Right hindlimb (tissue), 1 donor: ENCODE results near the gene CALHM5.
"Not testable (repeated sequence)": the region's sequence is repeated elsewhere in the genome, so short reads cannot be mapped to it uniquely, and the experiment has no call there.

ENCODE experiments used
- DNase-seq: peaks from one replicate; pipeline ENCODE4 v3.0.0-alpha.2; 2018

The CALHM5 gene, protein sequence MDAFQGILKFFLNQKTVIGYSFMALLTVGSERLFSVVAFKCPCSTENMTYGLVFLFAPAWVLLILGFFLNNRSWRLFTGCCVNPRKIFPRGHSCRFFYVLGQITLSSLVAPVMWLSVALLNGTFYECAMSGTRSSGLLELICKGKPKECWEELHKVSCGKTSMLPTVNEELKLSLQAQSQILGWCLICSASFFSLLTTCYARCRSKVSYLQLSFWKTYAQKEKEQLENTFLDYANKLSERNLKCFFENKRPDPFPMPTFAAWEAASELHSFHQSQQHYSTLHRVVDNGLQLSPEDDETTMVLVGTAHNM

DNA sequence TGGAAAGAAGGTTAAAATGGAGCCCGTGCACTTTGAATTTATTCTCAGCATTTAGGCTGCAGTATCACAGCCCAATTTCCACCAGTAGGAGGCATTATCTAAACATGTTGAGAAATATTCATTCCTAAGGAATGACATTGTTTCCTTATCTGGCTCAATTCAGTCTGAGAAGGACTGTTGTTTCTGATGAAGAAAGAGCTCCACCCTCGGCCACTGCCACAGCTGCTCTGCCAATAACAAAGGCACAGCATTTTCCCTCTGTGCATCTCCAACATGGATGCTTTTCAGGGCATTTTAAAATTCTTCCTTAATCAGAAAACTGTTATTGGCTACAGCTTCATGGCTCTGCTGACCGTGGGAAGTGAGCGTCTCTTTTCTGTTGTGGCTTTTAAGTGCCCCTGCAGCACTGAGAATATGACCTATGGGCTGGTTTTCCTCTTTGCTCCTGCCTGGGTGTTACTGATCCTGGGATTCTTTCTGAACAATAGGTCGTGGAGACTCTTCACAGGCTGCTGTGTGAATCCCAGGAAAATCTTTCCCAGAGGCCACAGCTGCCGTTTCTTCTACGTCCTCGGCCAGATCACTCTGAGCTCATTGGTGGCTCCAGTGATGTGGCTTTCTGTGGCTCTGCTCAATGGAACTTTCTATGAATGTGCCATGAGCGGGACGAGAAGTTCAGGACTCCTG, at the start of gene CALHM5:
Gene CALHM5 (plus strand): TSS at position 216 of the 687 bp plus-strand sequence. CDS start 58 bp downstream, at position 274.
- DNase-seq: peak; percentile 35

DNA sequence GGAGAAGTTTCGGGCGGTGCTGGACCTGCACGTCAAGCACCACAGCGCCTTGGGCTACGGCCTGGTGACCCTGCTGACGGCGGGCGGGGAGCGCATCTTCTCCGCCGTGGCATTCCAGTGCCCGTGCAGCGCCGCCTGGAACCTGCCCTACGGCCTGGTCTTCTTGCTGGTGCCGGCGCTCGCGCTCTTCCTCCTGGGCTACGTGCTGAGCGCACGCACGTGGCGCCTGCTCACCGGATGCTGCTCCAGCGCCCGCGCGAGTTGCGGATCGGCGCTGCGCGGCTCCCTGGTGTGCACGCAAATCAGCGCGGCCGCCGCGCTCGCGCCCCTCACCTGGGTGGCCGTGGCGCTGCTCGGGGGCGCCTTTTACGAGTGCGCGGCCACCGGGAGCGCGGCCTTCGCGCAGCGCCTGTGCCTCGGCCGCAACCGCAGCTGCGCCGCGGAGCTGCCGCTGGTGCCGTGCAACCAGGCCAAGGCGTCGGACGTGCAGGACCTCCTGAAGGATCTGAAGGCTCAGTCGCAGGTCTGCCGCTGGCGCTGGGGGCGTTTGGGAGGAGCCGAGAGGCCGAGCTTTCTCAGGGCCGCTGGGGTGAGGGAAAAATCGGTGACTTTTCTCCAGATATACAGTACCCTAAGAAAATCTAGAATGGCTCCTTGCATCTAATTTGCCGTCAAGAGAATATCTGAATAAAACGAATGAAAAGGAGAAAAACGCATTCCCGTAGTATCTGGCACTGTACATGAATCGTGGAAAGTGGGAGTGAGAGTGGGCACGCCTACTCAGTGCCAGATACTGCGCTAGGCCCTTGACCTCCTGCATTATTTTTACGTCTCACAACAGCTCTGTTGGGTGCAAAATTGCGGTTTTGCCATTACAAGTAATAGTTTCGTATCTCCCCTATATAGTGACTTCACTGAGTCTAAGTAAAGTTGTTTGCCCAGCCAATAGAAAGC, 49.2 kb upstream of the CALHM5 start:
- peak; percentile 82 for DNase-seq

DNA sequence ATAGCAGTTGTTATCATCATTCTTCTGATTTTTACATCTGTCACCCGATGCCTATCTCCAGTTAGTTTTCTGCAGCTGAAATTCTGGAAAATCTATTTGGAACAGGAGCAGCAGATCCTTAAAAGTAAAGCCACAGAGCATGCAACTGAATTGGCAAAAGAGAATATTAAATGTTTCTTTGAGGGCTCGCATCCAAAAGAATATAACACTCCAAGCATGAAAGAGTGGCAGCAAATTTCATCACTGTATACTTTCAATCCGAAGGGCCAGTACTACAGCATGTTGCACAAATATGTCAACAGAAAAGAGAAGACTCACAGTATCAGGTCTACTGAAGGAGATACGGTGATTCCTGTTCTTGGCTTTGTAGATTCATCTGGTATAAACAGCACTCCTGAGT, 48.1 kb upstream of the CALHM5 start:
- no peak for DNase-seq

DNA sequence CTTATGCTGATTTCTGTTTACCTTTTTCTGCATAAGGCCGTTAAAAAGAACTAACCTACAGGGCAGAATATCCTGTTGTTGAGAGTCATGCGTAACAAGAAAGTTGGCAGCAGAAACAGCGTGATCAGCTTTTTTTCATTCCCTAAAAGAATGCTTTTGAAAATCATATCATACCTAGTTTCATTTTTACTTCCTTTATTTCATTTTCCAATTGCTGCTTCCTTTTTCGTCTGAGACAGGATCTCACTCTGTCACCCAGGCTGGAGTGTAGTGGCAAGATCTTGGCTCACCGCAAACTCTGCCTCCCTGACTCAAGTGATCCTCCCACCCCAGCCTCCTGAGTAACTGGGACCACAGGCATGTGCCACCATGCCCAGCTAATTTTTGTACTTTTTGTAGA, 46.2 kb upstream of the CALHM5 start:
- DNase-seq: no peak

DNA sequence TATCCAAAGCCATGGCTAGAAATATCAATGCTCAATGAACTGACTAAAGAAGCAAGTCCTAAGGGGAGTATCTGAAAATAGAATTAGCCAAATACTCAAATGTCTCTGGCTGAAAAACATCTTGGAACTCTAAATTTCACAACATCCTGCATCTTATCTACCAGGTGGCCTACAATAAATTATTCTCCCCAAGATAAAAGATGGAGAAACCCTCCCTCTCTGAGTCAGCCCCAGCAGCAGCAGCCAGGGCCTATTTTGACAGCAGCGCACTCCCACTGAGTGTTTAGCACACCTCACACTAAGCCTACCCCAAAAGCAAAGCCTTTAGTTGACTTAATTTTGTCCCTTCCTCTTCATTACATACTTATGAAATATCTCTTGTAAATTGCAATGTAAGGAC, 44.3 kb upstream of the CALHM5 start:
- DNase-seq: no peak

DNA sequence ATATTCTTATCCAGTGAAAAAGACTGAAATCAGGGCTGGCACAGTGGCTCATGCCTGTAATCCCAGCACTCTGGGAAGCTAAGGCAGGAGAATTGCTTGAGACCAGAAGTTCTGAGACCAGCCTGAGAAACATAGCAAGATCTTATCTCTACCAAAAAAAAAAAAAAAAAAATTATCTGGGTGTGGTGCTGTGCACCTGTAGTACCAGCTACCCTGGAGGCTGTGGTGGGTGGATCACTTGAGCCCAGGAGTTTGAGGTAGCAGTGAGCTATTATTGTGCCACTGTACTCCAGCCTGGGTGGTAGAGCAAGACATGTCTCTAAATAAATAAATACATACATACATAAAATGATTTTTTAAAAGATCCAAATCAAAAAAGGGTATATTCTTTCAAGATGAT, 43.9 kb upstream of the CALHM5 start:
- DNase-seq: no peak

DNA sequence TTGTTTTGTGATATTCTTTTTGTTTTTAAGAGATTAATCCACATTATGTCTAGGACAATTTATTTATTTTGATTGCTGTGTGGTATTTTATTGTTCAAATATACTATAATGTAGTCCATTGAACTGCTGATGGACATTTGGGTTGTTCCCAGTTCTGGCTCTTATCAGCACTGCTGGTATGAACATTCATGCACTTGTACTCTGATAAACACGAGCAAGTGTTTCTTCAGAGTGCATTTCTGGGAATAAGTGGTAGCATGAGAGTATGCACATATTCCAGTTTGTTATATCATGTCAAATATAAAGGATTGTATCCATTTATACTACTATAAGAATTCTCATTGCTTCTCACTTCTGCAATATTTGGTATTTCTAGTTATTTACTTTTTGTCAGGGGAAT, 43.1 kb upstream of the CALHM5 start:
- DNase-seq: no peak

DNA sequence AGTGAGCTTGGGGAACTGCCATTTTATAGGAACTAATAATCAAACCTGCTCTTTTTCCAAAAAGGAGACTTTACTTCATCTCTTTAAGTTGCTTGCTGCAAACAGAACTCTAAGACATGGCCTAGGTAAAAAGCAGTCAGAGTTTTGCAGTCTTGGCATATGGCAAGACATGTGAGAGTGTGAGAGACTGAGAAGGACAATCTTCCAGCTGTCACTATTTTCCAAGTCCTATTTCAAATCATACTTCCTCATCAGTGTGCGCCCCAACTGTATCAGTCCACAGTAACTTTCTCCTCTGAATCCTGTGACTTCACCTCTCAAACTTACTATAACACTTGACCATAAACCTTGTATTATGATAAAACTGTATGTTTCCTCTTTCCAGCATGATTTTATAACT, 39.9 kb upstream of the CALHM5 start:
- no peak for DNase-seq

DNA sequence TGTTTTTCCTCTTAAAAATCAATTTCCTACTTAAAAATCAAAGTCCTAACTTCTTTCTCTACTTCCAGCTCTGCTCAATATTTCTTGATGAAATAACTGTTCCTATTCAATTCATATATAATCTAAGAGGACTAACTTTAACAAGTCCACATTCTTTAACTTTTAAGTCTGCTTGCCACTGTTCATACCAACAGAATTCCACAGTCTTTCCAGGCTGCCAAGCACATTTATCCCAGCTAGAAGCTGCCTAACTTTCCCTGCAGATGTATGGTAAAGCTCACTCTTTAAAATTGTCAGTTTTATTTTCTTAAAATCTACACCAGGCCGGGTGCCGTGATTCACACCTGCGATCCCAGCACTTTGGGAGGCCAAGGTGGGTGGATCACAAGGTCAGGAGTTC, 38.7 kb upstream of the CALHM5 start:
- no peak for DNase-seq

DNA sequence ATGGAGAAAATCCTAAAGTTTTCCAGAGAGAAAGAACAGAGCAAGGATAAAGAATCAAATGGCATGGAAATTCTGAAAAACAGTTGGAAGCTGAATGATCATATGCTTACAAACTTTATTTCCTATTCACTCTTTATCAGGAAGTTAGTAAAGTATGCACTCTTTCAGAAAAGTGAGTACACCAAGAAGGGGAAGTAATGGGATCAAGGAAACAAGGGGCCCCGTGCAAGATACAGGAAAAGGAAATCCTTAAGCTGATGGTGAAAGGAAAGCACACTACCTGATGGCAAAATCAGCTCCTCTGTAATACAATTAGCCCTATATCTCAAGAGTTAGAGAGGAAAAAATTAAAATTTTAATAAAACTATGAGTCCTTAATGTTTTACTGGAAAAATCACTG, 36.3 kb upstream of the CALHM5 start:
- DNase-seq: no peak

DNA sequence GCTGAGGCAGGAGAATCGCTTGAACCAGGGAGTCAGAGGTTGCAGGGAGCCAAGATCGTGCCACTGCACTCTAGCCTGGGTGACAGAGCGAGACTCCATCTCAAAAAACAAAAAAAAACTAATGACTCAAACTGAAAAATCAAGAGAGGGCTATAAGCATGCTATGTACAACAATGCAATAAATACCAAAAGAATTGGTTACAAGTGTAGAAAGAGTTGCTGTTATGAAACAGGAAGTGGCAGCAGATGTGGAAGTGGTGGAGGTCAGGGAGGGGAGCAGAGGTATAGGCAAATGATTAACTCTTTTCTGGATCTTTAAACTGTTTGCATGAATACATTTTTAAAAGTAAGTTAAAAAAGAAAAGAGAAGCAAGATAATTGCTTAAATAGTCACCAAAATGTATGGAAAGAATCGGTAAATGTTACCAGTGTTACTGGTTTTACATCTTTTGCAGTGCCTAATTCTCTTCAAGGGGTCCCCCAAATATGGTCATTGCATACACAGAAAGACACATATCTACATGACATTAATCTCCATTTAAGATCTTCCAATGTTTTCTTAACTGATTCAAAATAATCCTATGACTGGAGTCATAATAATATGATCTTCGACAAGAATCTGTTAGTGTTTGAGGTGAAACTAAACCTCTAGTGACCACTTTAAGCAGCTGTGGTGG, 35.3 kb upstream of the CALHM5 start:
- DNase-seq: no peak

DNA sequence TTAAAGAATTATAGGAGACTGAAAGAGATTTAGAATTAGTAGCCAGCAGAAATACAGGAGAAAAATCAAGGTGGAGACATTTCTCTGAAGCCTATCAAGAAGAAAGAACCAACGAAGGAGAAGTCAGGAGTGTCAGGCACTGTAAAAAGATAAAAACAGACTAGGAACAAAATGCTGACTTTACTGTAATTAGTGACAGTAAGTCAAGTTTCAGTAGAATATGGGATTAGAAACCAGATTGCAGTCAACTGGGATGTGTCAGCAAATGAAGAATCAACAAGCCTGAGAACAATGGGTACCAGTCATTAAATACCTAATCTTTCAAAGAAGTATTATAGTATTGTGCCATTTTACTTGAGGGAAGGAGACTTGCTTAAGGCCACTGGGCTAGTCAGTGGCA, 28.7 kb upstream of the CALHM5 start:
- DNase-seq: no peak

DNA sequence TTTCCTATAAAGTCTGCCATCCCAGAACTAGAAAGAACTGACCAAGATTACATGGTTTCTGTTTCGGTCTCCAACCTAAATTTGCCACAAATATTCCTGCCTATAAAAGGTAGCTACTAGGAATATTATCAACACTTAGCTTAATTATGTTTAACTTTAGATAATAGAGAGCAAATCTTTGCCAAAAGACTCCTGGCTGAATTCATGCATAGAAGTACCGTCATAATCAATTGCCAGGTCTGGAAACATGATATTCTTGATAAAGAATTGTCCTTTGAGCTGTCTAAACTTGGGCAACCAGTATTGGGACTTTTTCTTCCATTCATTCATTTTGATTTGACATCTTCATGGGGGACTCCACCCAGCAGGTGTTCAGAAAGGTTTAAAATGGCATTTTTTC, 27.8 kb upstream of the CALHM5 start:
- no peak for DNase-seq

DNA sequence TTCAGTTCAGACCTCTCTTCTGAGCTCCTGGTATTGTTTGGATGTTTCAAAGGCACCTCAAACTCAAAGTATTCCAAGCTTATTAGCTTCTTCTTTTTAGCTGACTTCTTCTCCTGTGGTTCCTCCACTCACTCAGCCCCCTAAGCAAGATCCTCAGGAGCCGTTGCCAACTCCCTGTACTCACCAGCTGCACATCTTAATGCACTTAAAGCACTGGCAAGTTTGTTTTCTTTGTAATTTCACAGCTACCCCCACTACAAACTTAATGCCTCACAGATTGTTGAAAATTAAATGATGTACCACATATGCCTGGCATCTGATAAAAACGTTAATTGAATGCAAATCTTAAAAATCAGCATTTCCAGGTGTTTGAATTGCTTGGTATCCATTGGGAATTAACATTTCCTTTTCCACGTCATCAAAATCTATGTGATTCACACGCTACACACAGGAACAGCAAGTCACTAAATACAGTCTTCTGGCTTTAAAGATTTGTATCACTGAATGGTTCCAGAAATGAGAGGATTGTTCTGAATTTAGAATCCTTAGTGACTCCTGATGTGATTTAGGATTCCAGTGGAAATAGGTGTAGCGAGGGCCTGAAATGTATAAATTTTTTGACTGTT, 25.8 kb upstream of the CALHM5 start:
- DNase-seq: no peak

DNA sequence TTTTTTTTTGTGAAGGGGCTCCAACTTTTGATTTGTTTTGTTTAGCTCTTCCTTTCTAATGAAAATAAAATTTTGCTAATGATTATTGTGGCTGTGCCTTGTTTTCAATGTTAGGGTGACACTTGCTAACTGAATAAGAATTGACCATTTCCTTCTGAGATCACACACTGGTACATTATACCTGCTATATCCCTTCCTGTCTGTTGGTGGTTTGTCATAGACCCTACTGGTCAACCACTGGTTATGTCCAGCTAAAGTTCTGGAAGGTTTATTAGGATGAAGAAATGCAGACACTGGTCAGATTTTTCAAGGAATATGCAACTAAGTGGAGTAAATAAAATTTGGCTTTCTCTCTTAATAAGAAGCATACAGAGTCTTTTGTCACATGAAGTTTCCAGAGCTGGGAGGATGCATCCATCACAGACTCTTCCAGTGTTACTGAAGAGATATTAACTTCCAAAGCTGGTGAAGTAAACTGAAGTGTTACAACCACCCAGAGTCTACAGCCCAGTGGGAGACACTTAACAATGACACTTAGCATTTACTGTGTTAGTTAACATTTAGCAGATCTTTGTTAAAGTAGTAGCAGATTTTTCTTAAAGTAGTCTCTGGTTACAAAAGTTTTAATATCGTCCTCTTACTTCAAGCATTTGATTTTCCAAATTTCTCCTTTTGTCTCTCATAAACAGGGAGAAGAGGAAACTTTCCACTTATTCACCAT, 19.7 kb upstream of the CALHM5 start:
- no peak for DNase-seq

DNA sequence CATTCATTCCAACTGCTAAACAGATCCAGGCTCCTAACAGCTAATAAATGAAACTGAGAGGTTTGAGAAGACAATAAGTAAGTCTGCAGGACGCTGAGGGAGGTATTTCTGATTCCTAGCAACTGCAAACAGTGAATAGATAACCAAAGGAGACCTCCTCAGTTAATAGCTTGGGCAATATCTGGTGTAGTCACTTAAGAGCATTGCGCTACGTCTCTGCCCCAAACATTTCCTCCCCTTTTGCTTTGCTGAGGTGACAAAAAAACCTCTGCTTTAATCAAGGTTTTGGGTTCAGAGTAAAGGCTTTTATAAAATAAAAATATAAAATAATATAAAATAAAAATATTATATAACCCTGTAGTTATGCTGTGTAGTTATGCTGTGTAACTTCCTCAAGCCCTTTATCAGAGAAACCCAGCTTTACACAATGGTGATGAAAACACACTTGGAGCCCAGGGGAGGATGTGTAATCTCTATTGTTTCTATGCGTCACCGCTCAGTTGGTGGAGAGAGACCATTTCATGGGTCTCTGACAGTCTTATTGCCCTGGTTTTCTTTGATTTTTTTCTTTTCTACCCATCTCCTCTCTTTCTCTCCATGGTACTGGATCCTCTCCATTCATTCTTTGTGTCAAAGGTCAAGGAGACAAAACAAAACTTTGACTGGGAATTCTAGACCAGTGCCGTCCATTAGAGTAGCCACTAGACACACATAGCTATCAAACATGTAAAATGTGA, 18.9 kb upstream of the CALHM5 start:
- no peak for DNase-seq

DNA sequence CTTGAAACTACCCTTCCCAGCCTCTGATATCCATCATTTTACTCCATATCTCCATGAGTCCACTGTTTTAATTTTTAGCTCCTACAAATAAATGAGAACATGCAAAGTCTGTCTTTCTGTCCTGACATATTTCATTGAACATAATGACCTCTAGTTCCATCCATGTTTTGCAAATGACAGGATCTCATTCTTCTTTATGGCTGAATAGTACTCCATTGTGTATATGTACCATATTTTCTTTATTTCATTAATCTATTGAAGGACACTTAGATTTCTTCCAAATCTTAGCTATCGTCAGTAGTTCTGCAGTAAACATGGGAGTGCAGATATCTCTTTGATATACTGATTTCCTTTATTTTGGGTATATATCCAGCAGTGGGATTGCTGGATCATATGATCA, 16.3 kb upstream of the CALHM5 start:
- DNase-seq: not testable (repeated sequence)

DNA sequence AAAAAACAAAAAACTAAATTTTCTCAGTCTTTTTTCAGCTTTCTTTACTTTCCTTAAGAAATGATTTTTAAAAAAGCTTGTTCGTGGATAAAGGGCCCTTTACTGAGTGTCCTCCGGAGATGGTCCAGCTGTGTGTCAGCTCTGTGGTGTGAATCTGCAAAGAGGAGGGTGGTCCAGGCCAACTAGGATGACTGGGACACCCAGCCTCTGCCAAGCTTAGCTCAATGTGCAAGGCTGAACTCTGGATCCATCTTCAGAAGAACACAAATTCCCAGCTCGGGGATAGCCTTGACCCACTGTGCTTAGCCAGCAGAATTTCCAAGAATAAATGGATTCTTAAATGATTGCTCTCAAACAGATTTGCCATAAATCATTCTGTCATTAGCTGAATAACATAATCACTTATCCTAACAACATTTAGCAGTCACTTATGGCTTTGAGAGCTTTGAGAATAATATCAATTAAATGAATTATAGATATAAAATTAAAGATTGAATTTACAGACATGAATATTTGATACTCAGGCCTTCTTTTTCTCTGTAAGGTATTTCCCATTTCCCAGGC, 14.2 kb upstream of the CALHM5 start:
- no peak for DNase-seq

DNA sequence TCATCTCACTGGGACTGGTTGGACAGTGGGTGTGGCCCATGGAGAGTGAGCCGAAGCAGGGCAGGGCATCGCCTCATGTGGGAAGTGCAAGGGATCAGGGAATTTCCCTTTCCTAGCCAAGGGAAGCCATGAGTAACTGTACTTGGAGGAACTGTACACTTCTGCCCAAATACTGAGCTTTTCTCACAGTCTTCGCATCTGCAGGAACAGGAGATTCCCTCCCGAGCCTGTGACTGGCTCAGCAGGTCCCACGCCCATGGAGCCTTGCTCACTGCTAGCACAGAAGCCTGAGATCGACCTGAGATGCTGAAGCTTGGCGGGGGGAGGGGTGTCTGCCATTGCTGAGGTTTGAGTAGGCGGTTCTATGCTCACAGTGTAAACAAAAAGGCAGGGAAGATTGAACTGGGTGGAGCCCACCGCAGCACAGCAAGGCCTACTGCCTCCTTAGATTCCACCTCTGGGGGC, 10.4 kb upstream of the CALHM5 start:
- DNase-seq: no peak

DNA sequence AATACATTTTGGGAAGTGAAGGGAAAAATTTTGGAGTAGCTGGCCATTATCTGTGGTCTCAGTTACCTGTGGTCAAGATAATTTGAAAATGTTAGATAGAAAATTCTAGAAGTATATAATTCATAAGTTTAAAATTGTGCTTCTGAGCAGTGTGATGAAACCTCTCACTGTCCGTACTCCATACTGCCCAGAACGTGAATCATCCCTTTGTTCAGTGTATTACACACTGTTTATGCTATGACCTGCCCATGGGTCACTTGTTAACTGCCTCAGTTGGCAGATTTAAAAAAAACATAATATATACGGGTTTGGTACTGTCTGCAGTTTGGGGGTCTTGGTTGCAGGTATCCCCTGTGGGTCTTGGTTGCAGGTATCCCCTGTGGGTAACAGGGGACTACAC, 4.1 kb upstream of the CALHM5 start:
- no peak for DNase-seq

DNA sequence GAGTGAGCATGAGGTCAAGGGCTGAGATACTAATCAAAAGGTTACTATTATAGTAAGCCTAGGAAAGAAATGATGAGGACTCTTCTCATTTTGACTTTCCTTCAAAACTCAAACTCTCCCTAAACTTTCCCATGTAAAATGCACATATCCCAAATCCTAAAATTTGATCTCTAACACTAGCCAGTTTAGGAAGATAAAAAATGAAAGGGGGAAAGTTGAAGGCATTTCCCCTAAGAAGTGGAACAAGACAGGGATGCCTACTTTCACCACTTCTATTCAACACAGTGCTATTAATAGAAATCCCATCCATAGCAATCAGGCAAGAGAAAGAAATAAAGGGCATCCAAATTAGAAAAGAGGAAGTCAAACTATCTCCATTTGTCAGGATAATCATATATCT, 2.9 kb upstream of the CALHM5 start:
- no peak for DNase-seq
